Neutrophil (primary cell): ENCODE data around the gene GTF2A1L.

Source experiments
- H3K27ac ChIP-seq: fragments of 200-600 bp; sonication (generic); 2 replicates; pipeline ENCODE4 v1.5.1; 2016; ENCODE audit warnings: mild to moderate bottlenecking, moderate library complexity
- H3K27me3 ChIP-seq: fragments of 200-600 bp; sonication (generic); 2 replicates; pipeline ENCODE4 v1.6.0; 2016; ENCODE audit warnings: mild to moderate bottlenecking
- H3K36me3 ChIP-seq: fragments of 200-600 bp; sonication (generic); 2 replicates; pipeline ENCODE4 v1.5.1; 2017
- H3K4me1 ChIP-seq, 2 experiments: fragments of 200-600 bp in 1 of 2; sonication (generic) in 1 of 2; 1 replicate in 1 of 2; 2 replicates in 1 of 2; pipeline versions ENCODE4 v1.5.1 to v1.6.1; 2013 to 2016; ENCODE audit warnings: low read depth in 1 of 2, low read length in 1 of 2, mild to moderate bottlenecking in 1 of 2, moderate library complexity in 1 of 2; ENCODE audit not compliant: control insufficient read depth in 1 of 2, insufficient read depth in 1 of 2
- H3K4me3 ChIP-seq, 2 experiments: fragments of 200-600 bp in 1 of 2; sonication (generic) in 1 of 2; 1 replicate in 1 of 2; 2 replicates in 1 of 2; pipeline ENCODE4 v1.5.1; 2013 to 2016; ENCODE audit warnings: low read depth in 1 of 2, low read length in 1 of 2, mild to moderate bottlenecking in 1 of 2, moderate library complexity in 1 of 2
- H3K9me3 ChIP-seq: fragments of 200-600 bp; sonication (generic); 2 replicates; pipeline ENCODE4 v1.5.1; 2016
- TF ChIP-seq, protein P1 (sequence below): fragments of 200-600 bp; sonication (generic); IDR thresholded peaks from 2 replicates; pipeline ENCODE4 v1.5.1; 2016; ENCODE audit warnings: antibody characterized with exemption

GTF2A1L gene

DNA sequence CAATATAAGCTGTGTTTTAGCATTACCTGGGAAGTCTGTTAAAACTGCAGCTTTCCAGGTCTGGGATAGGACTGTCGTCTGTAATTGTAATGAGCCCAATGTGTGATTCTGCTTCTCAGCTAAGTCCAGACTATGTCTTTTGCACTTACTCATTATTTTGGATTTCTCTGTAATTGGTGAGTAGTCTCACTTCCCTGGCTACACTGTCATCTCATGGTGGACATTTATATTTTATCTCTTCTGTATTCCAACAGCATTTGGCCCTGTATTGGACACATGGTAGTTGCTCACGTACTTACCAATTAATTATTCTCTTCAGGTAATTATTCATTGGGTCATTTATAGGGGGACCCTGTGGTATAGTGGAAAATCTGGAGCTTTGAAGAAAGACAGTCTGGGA lies 109.9 kb downstream of the GTF2A1L start:
- TF ChIP-seq, protein P1, sequence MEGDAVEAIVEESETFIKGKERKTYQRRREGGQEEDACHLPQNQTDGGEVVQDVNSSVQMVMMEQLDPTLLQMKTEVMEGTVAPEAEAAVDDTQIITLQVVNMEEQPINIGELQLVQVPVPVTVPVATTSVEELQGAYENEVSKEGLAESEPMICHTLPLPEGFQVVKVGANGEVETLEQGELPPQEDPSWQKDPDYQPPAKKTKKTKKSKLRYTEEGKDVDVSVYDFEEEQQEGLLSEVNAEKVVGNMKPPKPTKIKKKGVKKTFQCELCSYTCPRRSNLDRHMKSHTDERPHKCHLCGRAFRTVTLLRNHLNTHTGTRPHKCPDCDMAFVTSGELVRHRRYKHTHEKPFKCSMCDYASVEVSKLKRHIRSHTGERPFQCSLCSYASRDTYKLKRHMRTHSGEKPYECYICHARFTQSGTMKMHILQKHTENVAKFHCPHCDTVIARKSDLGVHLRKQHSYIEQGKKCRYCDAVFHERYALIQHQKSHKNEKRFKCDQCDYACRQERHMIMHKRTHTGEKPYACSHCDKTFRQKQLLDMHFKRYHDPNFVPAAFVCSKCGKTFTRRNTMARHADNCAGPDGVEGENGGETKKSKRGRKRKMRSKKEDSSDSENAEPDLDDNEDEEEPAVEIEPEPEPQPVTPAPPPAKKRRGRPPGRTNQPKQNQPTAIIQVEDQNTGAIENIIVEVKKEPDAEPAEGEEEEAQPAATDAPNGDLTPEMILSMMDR = no peak
- no peaks in the 10 kb centered on the region for H3K36me3 ChIP-seq
- no peaks in the 10 kb centered on the region for H3K9me3 ChIP-seq
- no peaks in the 10 kb centered on the region for H3K27me3 ChIP-seq
- H3K4me3 ChIP-seq = no peak overlapping the region
- no peaks in the 10 kb centered on the region for H3K4me1 ChIP-seq
- H3K27ac ChIP-seq = no peak overlapping the region

DNA sequence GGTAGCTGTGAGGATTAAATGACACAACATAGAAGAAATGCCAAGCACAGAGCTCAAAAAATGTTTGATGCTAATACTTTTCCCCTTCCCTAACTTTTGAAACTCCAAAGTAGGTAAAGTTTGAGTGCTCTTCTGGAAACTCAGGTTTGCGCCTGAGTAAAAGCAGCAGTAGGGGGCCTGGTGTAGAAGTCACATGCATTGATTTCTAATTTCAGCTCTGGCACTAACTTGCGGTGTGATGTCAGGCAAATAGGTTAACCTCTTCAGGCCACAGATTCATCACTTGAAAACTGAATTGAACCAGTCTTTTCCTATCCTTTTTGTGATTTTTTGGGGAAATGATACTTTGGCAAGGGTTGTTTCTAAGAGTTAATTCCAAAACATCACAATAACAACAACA lies 110.6 kb downstream of the GTF2A1L start:
- Histone ChIP-seq H3K27ac (no peak overlapping the region), H3K36me3 (no peaks in the 10 kb centered on the region), H3K27me3 (peaks cover 7% of the 10 kb centered on the region), H3K4me3 (no peak overlapping the region), H3K4me1 (no peaks in the 10 kb centered on the region), H3K9me3 (no peaks in the 10 kb centered on the region)
- TF ChIP-seq, protein P1 = no peak

DNA sequence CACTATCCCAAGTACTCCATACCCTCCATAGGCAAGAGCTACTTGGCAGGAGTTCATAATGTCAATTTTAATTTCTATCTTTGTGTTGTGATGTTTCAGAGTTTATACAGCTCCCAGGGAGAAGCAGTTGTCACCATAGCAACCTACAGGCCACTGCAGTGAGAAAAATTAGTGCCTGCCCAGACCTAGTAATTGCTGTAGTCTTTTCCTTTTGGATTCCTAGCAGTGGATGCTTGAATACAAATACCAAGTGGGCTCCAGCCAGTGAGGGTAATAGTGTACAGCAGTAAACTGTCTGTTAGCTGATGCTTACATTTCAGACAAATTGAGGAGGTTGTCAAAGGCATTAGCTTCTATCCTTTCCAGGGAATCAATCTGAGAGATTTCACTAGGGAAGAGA lies 111.2 kb downstream of the GTF2A1L start:
- no peaks in the 10 kb centered on the region for H3K4me1 ChIP-seq
- H3K27ac ChIP-seq = no peak overlapping the region
- no peaks in the 10 kb centered on the region for H3K36me3 ChIP-seq
- H3K9me3 ChIP-seq = no peaks in the 10 kb centered on the region
- no peak overlapping the region for H3K4me3 ChIP-seq
- peaks cover 7% of the 10 kb centered on the region for H3K27me3 ChIP-seq
- TF ChIP-seq, protein P1 = no peak
